Tibial nerve (tissue), 4 donors: ENCODE data around the gene TDRD10. TPM values are rescaled to one million over a fixed set of nuclear protein-coding genes. Genes with fewer than 3 reads are reported as not detected.
A peak's percentile ranks its signal among the peaks of the same experiment; 100 is the strongest.

Source experiments
- DNase-seq, 2 donors: peaks; one replicate each; pipeline ENCODE4 v3.0.0-alpha.2; 2019; ENCODE audit warnings: low spot score in 2 of 2
- H3K27ac ChIP-seq, 4 donors: fragments of 200-600 bp; sonication (generic) in 3 of 4; one replicate each; pipeline ENCODE4 v1.5.1; 2017 to 2019; ENCODE audit warnings: mild to moderate bottlenecking in 1 of 4
- H3K27me3 ChIP-seq, 2 donors: fragments of 200-600 bp; sonication (generic) in 1 of 2; one replicate each; pipeline versions ENCODE4 v1.5.1 to v1.6.0; 2017 to 2019
- H3K36me3 ChIP-seq, 3 donors: fragments of 200-600 bp; sonication (generic); one replicate each; pipeline ENCODE4 v1.5.1; 2018 to 2019
- H3K4me1 ChIP-seq, 4 donors: fragments of 200-600 bp; sonication (generic) in 3 of 4; one replicate each; pipeline ENCODE4 v1.5.1; 2017 to 2019
- H3K4me3 ChIP-seq, 4 donors: fragments of 200-600 bp; sonication (generic) in 3 of 4; one replicate each; pipeline ENCODE4 v1.5.1; 2017 to 2019; ENCODE audit warnings: mild to moderate bottlenecking in 1 of 4, moderate library complexity in 1 of 4
- H3K9me3 ChIP-seq, 4 donors: fragments of 200-600 bp; sonication (generic) in 3 of 4; one replicate each; pipeline ENCODE4 v1.5.1; 2017 to 2019
- CTCF ChIP-seq, 5 experiments: fragments of 200-600 bp in 3 of 5; fragments of 450-650 bp in 2 of 5; sonication (generic) in 3 of 5; IDR thresholded peaks; one replicate each; pipeline ENCODE4 v1.5.1; 2016 to 2019; ENCODE audit warnings: antibody characterized with exemption in 5 of 5, mild to moderate bottlenecking in 3 of 5, moderate library complexity in 2 of 5
- EP300 ChIP-seq, 2 donors: sonication (generic); formaldehyde crosslinking; IDR thresholded peaks; one replicate each; pipeline ENCODE4 v1.6.1; 2017; ENCODE audit warnings: antibody characterized with exemption in 2 of 2, mild to moderate bottlenecking in 1 of 2
- POLR2A ChIP-seq, 2 donors: fragments of 450-650 bp; IDR thresholded peaks; one replicate each; pipeline ENCODE4 v1.6.1; 2017; ENCODE audit warnings: antibody characterized with exemption in 2 of 2, mild to moderate bottlenecking in 2 of 2, moderate library complexity in 2 of 2
- WGBS, 2 donors: methylation state at CpG; one replicate each; pipeline ENCODE4 v1.1.5; 2018; 5-methylcytosine and 5-hydroxymethylcytosine counted together
- total RNA-seq, 4 donors: library from RNA; depleted of rRNA; stranded (reverse); fragments of >200 nt; gene quantifications; one replicate each; pipeline ENCODE4 v1.1.0, GENCODE V29; 2016

The TDRD10 gene
- total RNA-seq, 4 donors from 2014 or later: 6.7 to 9.0 (median 7.6) TPM

GRCh38 chr1:154466206-154466605, 35.8 kb upstream of the TDRD10 start:
- Histone ChIP-seq H3K36me3 (peaks cover 0 to 32% (median 0%) of the 10 kb centered on the region in 3 donors), H3K27me3 (no peaks in the 10 kb centered on the region), H3K9me3 (no peaks in the 10 kb centered on the region), H3K4me3 (no peak overlapping the region), H3K4me1 (peaks cover 0 to 42% (median 7%) of the 10 kb centered on the region in 4 donors), H3K27ac (peak overlapping the region in 2 of 4 donors; percentile 41 to 58)
- WGBS, 2 donors: 60 to 62% methylated on average over 3 of the region's 3 CpGs
- TF ChIP-seq POLR2A (IDR thresholded peaks at IDR 0.05) (no peak), EP300 (IDR thresholded peaks at IDR 0.05) (no peak), CTCF (IDR thresholded peaks at IDR 0.05) (no peak)
- DNase-seq: no peak

GRCh38 chr1:154466921-154467417, 35.0 kb upstream of the TDRD10 start:
- TF ChIP-seq POLR2A (IDR thresholded peaks at IDR 0.05) (no peak), CTCF (IDR thresholded peaks at IDR 0.05) (peak in 1 of 5 experiments; percentile 15)
- DNase-seq: no peak
- Histone ChIP-seq H3K27me3 (no peaks in the 10 kb centered on the region), H3K4me1 (peaks cover 0 to 40% (median 7%) of the 10 kb centered on the region in 4 donors), H3K9me3 (no peaks in the 10 kb centered on the region), H3K36me3 (peaks cover 0 to 24% (median 0%) of the 10 kb centered on the region in 3 donors), H3K4me3 (no peak overlapping the region), H3K27ac (peak overlapping the region in 2 of 4 donors; percentile 41 to 58)
- WGBS, 2 donors: 48 to 54% methylated on average over 8 of the region's 8 CpGs

- Histone ChIP-seq H3K36me3 (peaks cover 0 to 24% (median 0%) of the 10 kb centered on the region in 3 donors), H3K4me3 (no peak overlapping the region), H3K27ac (no peak overlapping the region), H3K9me3 (no peaks in the 10 kb centered on the region), H3K4me1 (peaks cover 0 to 35% (median 7%) of the 10 kb centered on the region in 4 donors), H3K27me3 (no peaks in the 10 kb centered on the region)
- 92 to 95% methylated on average over 11 of the region's 11 CpGs for WGBS, 2 donors
- DNase-seq: no peak
- TF ChIP-seq CTCF (IDR thresholded peaks at IDR 0.05): no peak
- no peak for TF ChIP-seq EP300 (IDR thresholded peaks at IDR 0.05)
- TF ChIP-seq POLR2A (IDR thresholded peaks at IDR 0.05): no peak
Observed at GRCh38 chr1:154467434-154468102, 34.5 kb upstream of the TDRD10 start.

DNA sequence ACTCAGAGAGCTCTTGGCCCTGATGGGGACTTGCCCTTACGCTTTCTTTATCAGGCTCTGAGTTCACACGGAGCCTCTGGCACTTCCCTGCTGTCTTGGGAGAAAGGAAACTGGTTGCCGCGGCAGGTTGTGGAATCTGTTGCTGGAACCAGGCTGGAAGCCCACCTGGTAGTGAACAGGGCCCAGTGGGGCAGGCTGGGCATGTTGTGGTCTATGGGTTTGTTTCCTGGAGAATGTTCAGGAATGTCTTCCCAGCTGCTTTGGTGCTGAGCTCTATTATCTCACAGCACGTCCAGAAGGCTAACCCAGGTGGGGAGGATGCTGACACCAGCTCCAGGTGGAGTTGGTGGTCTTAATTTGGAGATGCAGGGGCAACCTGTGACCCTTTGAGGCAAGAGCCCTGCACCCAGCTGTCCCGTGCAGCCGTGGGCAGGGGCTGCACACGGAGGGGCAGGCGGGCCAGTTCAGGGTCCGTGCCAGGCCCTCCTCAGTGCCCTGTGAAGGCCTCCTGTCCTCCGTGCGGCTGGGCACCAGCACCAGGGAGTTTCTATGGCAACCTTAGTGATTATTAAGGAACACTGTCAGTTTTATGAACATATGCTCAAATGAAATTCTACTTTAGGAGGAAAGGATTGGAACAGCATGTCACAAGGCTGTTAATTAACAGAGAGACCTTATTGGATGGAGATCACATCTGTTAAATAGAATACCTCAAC, 33.3 kb upstream of the TDRD10 start:
- 68 to 71% methylated on average over 12 of the region's 12 CpGs for WGBS, 2 donors
- H3K27ac ChIP-seq: no peak overlapping the region

More for the DNA sequence above, 33.3 kb upstream of the TDRD10 start:
- TF ChIP-seq EP300 (IDR thresholded peaks at IDR 0.05) (no peak), POLR2A (IDR thresholded peaks at IDR 0.05) (no peak), CTCF (IDR thresholded peaks at IDR 0.05) (no peak)
- Histone ChIP-seq H3K4me3 (no peak overlapping the region), H3K36me3 (peaks cover 0 to 24% (median 0%) of the 10 kb centered on the region in 3 donors), H3K9me3 (no peaks in the 10 kb centered on the region), H3K27me3 (no peaks in the 10 kb centered on the region), H3K4me1 (peaks cover 0 to 25% (median 2%) of the 10 kb centered on the region in 4 donors)
- DNase-seq: no peak
